ENCODE data around the gene CCNA2. TPM values are rescaled to one million over a fixed set of nuclear protein-coding genes. Genes with fewer than 3 reads are reported as not detected.

Gene CCNA2
- total RNA-seq, 1 experiment from 2014 or later, result 59.1 TPM

DNA sequence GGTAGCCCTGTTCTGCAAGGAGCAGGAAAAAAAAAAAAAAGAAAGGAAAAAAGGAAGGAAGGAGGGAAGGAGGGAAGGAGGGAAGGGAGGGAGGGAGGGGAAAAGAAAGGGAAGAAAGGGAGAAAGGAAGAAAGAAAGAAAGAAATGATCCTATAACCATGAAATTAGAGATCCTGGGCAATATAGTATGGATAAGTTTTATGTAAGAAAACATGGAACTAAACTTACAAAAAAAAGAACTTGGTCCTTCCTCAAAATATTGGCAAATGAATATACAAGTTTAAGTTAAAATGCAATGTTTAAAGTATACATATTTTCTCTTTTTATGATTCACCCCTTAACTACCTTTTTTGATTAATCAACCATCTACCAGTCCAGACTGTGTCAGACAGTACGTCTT is 27.7 kb upstream of the CCNA2 start:
- no peak overlapping the region for H3K4me3 ChIP-seq (ENCODE audit: low read length)
- no peak overlapping the region for H3K9ac ChIP-seq (ENCODE audit: low read length)
- no peaks in the 10 kb centered on the region for H3K27me3 ChIP-seq (ENCODE audit: low read length)
- H2AFZ ChIP-seq (ENCODE audit: low read length), result no peak overlapping the region
- no peaks in the 10 kb centered on the region for H3F3A ChIP-seq (ENCODE audit: low read length, unreplicated experiment)
- ATAC-seq (no peak), DNase-seq (no peak)
- intact Hi-C loops (cut with micrococcal nuclease), result no loop called here
- H3K27ac ChIP-seq (ENCODE audit: low read length), result no peak overlapping the region
- no peaks in the 10 kb centered on the region for H3K9me3 ChIP-seq (ENCODE audit: low read length)
- ChIA-PET CTCF (no interaction called here), POLR2A (ENCODE audit: unreplicated experiment) (no interaction called here)
- H3K9me2 ChIP-seq (replicated peaks; ENCODE audit: low read length), result no peaks in the 10 kb centered on the region
- no peaks in the 10 kb centered on the region for H3K4me1 ChIP-seq (ENCODE audit: insufficient read depth, low read length)
- BruUV-seq (replicated peaks), result no TSS peak
- no peaks in the 10 kb centered on the region for H4K20me1 ChIP-seq (ENCODE audit: low read length)
- no peak for TF ChIP-seq EZH2 (IDR thresholded peaks at IDR 0.05; ENCODE audit: low read length, unreplicated experiment)
- TF ChIP-seq EZH2phosphoT487 (IDR thresholded peaks at IDR 0.05; ENCODE audit: borderline replicate concordance, low read length), result no peak
- TF ChIP-seq, protein P1, sequence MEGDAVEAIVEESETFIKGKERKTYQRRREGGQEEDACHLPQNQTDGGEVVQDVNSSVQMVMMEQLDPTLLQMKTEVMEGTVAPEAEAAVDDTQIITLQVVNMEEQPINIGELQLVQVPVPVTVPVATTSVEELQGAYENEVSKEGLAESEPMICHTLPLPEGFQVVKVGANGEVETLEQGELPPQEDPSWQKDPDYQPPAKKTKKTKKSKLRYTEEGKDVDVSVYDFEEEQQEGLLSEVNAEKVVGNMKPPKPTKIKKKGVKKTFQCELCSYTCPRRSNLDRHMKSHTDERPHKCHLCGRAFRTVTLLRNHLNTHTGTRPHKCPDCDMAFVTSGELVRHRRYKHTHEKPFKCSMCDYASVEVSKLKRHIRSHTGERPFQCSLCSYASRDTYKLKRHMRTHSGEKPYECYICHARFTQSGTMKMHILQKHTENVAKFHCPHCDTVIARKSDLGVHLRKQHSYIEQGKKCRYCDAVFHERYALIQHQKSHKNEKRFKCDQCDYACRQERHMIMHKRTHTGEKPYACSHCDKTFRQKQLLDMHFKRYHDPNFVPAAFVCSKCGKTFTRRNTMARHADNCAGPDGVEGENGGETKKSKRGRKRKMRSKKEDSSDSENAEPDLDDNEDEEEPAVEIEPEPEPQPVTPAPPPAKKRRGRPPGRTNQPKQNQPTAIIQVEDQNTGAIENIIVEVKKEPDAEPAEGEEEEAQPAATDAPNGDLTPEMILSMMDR (conservative IDR thresholded peaks at IDR 0.05; ENCODE audit: low read depth, low read length), result no peak
- H3K79me2 ChIP-seq (ENCODE audit: low read length), result no peaks in the 10 kb centered on the region
- no peak overlapping the region for H3K4me2 ChIP-seq (ENCODE audit: low read length)
- no peaks in the 10 kb centered on the region for H3K36me3 ChIP-seq (ENCODE audit: low read depth, low read length)

DNA sequence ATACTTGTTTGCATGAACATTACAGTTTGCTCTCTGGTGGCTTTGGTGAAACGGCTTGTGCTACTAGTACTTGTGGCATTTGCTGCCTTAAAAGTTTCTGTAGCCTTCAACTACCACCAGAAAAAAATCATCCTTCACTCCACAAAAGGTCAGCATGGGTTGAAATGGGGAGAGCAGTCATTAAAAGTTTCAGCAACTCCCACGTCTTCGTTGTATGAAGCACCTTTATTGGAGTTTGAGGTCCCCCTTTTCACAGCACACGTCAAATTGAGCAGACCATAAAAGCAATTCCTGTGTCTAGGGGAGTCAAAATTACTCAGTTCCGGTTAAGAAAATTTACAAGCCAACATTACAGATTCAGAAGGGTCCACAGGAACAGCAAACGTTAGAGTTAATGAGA is 23.0 kb upstream of the CCNA2 start:
- Histone ChIP-seq H3K9ac (ENCODE audit: low read length) (no peak overlapping the region), H3F3A (ENCODE audit: low read length, unreplicated experiment) (no peaks in the 10 kb centered on the region), H3K4me3 (ENCODE audit: low read length) (no peak overlapping the region), H3K9me3 (ENCODE audit: low read length) (no peaks in the 10 kb centered on the region), H3K4me1 (ENCODE audit: insufficient read depth, low read length) (no peaks in the 10 kb centered on the region), H3K4me2 (ENCODE audit: low read length) (no peak overlapping the region), H3K36me3 (ENCODE audit: low read depth, low read length) (no peaks in the 10 kb centered on the region), H3K9me2 (replicated peaks; ENCODE audit: low read length) (no peaks in the 10 kb centered on the region), H3K79me2 (ENCODE audit: low read length) (no peaks in the 10 kb centered on the region), H2AFZ (ENCODE audit: low read length) (no peak overlapping the region), H3K27ac (ENCODE audit: low read length) (no peak overlapping the region), H3K27me3 (ENCODE audit: low read length) (no peaks in the 10 kb centered on the region), H4K20me1 (ENCODE audit: low read length) (no peaks in the 10 kb centered on the region)
- CTCF ChIA-PET, result no interaction called here
- intact Hi-C loops (cut with micrococcal nuclease), result no loop called here
- ATAC-seq (no peak), DNase-seq (no peak)
- no TSS peak for BruUV-seq (replicated peaks)
- POLR2A ChIA-PET (ENCODE audit: unreplicated experiment), result no interaction called here
- TF ChIP-seq, protein P1 (conservative IDR thresholded peaks at IDR 0.05; ENCODE audit: low read depth, low read length), result no peak
- TF ChIP-seq EZH2 (IDR thresholded peaks at IDR 0.05; ENCODE audit: low read length, unreplicated experiment) (no peak), EZH2phosphoT487 (IDR thresholded peaks at IDR 0.05; ENCODE audit: borderline replicate concordance, low read length) (no peak)

DNA sequence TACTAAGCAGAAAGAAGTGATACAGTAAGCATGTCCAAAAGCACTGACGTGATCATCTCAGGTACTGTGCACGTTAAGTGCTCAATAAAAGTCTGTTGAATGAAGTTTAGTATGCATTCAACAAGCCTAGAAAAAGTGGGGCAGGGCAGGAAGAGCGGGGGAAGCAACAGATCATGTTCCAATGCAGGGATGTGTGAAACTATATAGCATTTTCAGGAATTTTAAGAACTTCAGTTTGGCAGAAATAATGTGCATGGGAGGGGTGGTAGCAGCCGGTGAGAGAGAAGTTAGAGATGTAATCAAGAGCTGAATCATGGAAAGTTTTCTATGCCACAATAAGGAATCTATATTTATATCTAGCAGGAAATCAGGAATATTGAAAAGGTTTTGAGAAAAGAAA is 19.2 kb upstream of the CCNA2 start:
- Histone ChIP-seq H2AFZ (ENCODE audit: low read length) (no peak overlapping the region), H3K9ac (ENCODE audit: low read length) (no peak overlapping the region), H3K4me2 (ENCODE audit: low read length) (no peak overlapping the region), H4K20me1 (ENCODE audit: low read length) (no peaks in the 10 kb centered on the region), H3F3A (ENCODE audit: low read length, unreplicated experiment) (no peaks in the 10 kb centered on the region), H3K4me1 (ENCODE audit: insufficient read depth, low read length) (no peaks in the 10 kb centered on the region), H3K9me3 (ENCODE audit: low read length) (no peaks in the 10 kb centered on the region), H3K4me3 (ENCODE audit: low read length) (no peak overlapping the region), H3K27me3 (ENCODE audit: low read length) (no peaks in the 10 kb centered on the region), H3K79me2 (ENCODE audit: low read length) (no peaks in the 10 kb centered on the region), H3K9me2 (replicated peaks; ENCODE audit: low read length) (no peaks in the 10 kb centered on the region), H3K36me3 (ENCODE audit: low read depth, low read length) (no peaks in the 10 kb centered on the region), H3K27ac (ENCODE audit: low read length) (no peak overlapping the region)
- TF ChIP-seq EZH2phosphoT487 (IDR thresholded peaks at IDR 0.05; ENCODE audit: borderline replicate concordance, low read length) (no peak), EZH2 (IDR thresholded peaks at IDR 0.05; ENCODE audit: low read length, unreplicated experiment) (no peak)
- TF ChIP-seq, protein P1 (conservative IDR thresholded peaks at IDR 0.05; ENCODE audit: low read depth, low read length), result no peak
- POLR2A ChIA-PET (ENCODE audit: unreplicated experiment), result no interaction called here
- intact Hi-C loops (cut with micrococcal nuclease), result no loop called here
- DNase-seq (no peak), ATAC-seq (no peak)
- BruUV-seq (replicated peaks), result no TSS peak
- CTCF ChIA-PET, result no interaction called here

All from PC-3 (cell line).